Fibroblast of lung (primary cell): ENCODE results near the gene TATDN2. TPM values are rescaled to one million over a fixed set of nuclear protein-coding genes. Genes with fewer than 3 reads are reported as not detected.

Experiments used
- DNase-seq, 2 donors: peaks; one replicate each; pipeline versions ENCODE4 v3.0.0 to v3.0.0-alpha.2; 2010; ENCODE audit warnings: low read depth in 2 of 2
- H2AFZ ChIP-seq: 2 replicates; pipeline ENCODE4 v1.5.1; 2012; ENCODE audit warnings: low read length, control low read depth, inconsistent platforms
- H3K27ac ChIP-seq: 2 replicates; pipeline ENCODE4 v1.5.1; 2011; ENCODE audit warnings: low read length, control low read depth; ENCODE audit not compliant: insufficient read depth
- H3K27me3 ChIP-seq: 2 replicates; pipeline ENCODE4 v1.5.1; 2011; ENCODE audit warnings: mild to moderate bottlenecking, low read length; ENCODE audit not compliant: control insufficient read depth, insufficient read depth
- H3K36me3 ChIP-seq: 2 replicates; pipeline ENCODE4 v1.5.1; 2011; ENCODE audit warnings: low read length; ENCODE audit not compliant: control insufficient read depth, insufficient read depth
- H3K4me1 ChIP-seq: 2 replicates; pipeline ENCODE4 v1.5.1; 2011; ENCODE audit warnings: low read length; ENCODE audit not compliant: control insufficient read depth, insufficient read depth; ENCODE audit errors: extremely low read depth
- H3K4me2 ChIP-seq: 2 replicates; pipeline ENCODE4 v1.5.1; 2011; ENCODE audit warnings: low read length, control low read depth; ENCODE audit not compliant: insufficient read depth; ENCODE audit errors: extremely low read depth
- H3K4me3 ChIP-seq, 4 experiments: fragments of 200-600 bp in 1 of 4; sonication (generic) in 1 of 4; replicated peaks in 1 of 4; 2 replicates each; pipeline ENCODE4 v1.5.1; 2011 to 2016; ENCODE audit warnings: low read length in 4 of 4, low read depth in 3 of 4, mild to moderate bottlenecking in 3 of 4, control low read depth in 2 of 4, inconsistent platforms in 1 of 4, mixed read lengths in 1 of 4; ENCODE audit not compliant: insufficient read depth in 1 of 4; ENCODE audit errors: control extremely low read depth in 1 of 4
- H3K79me2 ChIP-seq: 2 replicates; pipeline ENCODE4 v1.5.1; 2012; ENCODE audit warnings: mild to moderate bottlenecking, low read length, inconsistent platforms; ENCODE audit not compliant: control insufficient read depth, insufficient read depth
- H3K9ac ChIP-seq: 2 replicates; pipeline ENCODE4 v1.5.1; 2011; ENCODE audit warnings: mild to moderate bottlenecking, low read length, control low read depth; ENCODE audit not compliant: insufficient read depth
- H3K9me3 ChIP-seq: 2 replicates; pipeline ENCODE4 v1.5.1; 2012; ENCODE audit warnings: low read depth, low read length; ENCODE audit not compliant: control insufficient read depth, insufficient read depth
- H4K20me1 ChIP-seq: 2 replicates; pipeline ENCODE4 v1.5.1; 2011; ENCODE audit warnings: low read length; ENCODE audit not compliant: control insufficient read depth, insufficient read depth; ENCODE audit errors: extremely low read depth
- CTCF ChIP-seq, 2 donors: IDR thresholded peaks in 1 of 2; conservative IDR thresholded peaks in 1 of 2; 1 replicate in 1 of 2; 2 replicates in 1 of 2; pipeline ENCODE4 v1.5.1; 2011 to 2012; ENCODE audit warnings: low read length in 2 of 2, control low read depth in 1 of 2, inconsistent platforms in 1 of 2, low read depth in 1 of 2, mild to moderate bottlenecking in 1 of 2
- EZH2 ChIP-seq: IDR thresholded peaks from 2 replicates; pipeline ENCODE4 v1.5.1; 2012; ENCODE audit warnings: low read length, control low read depth, mild to moderate bottlenecking; ENCODE audit errors: missing control alignments
- polyA plus RNA-seq, 2 donors: library from polyadenylated mRNA; depleted of rRNA in 1 of 2; stranded (reverse) in 1 of 2; unstranded in 1 of 2; fragments of >200 nt; gene quantifications; 2 replicates each; pipeline ENCODE4 v1.2.1, GENCODE V29; 2011 to 2012; ENCODE audit warnings: missing spikeins in 1 of 2
- total RNA-seq: library from RNA; depleted of rRNA; stranded (reverse); fragments of >200 nt; gene quantifications from 2 replicates; pipeline ENCODE4 v1.2.1, GENCODE V29; 2014

Gene TATDN2
- total and polyA plus RNA-seq, 2 donors (not counting 1 experiment from before 2014, with no cell fraction given) = 12.4 to 16.5 TPM

DNA sequence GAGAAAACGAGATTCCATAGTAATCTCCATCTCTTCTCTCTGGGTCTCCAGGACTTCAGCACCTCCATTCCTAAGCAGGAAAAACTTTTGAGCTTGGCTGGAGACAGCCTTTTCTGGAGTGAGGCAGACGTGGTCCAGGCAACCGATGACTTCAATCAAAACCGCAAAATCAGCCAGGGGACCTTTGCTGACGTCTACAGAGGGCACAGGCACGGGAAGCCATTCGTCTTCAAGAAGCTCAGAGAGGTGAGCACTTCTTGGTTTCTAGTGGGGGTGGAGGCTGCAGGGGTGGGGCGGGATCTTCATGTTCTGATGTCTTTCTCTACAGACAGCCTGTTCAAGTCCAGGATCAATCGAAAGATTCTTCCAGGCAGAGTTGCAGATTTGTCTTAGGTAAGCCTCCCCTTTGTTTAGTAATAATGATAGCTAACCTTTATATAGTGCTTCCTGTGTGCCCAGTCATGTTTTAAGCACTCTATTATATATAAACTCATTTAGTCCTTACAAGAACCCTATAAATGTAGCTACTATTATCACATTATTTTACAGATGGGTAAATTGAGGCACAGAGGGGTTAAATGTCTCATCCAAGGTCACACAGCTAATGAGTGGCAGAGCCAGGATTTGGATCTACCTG lies 35.0 kb upstream of the TATDN2 start:
- DNase-seq = peak; percentile 53 to 75

DNA sequence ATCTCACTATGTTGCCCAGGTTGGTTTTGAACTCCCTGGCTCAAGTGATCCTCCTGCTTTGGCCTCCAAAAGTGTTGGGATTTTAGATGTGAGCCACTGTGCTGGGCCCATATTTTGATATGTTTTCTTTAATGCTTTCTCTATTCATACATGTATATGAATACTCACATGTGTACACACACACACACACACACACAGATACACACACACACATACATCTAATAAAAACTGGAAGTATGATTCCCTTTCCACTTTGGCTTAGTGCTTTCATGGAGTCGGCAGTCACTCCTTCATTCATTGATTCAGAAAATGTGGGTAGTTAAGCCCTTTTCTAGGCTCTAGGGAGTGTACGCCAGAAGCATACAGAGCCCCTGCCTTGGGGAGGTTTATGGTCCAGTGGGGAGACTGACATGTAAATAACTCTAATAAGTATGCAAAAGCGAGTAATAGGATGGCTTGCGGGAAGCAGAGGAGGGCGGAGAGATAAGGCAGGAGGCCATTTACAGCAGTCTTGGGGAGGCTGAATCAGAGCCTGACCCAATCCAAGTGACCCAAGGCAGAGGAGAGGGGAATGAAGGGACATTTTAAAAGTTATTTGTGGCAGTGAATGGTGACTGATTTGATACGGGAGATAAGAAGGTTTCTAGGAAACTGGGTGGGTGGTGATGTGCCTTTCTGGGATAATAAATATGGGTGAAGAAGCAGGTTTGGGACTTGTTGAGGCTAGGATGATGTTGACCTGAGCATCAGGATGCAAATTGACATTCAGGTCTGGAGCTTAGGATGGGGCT lies 32.5 kb upstream of the TATDN2 start:
- Histone ChIP-seq H3K4me1 (no peaks in the 10 kb centered on the region), H3K27me3 (no peaks in the 10 kb centered on the region), H3K9me3 (no peaks in the 10 kb centered on the region), H4K20me1 (no peaks in the 10 kb centered on the region), H3K4me2 (no peak overlapping the region), H2AFZ (no peak overlapping the region), H3K79me2 (no peaks in the 10 kb centered on the region), H3K27ac (no peak overlapping the region), H3K4me3 (no peak overlapping the region), H3K36me3 (peaks cover 2% of the 10 kb centered on the region), H3K9ac (no peak overlapping the region)
- DNase-seq = no peak
- TF ChIP-seq EZH2 (no peak), CTCF (conservative IDR thresholded peaks at IDR 0.05 in 1 of 2, IDR thresholded peaks at IDR 0.05 in 1 of 2; ENCODE audit: low read depth in 1 of 2, low read length in 2 of 2) (no peak)

More for the DNA sequence above, 35.0 kb upstream of the TATDN2 start:
- no peak for TF ChIP-seq EZH2
- no peak for TF ChIP-seq CTCF (conservative IDR thresholded peaks at IDR 0.05 in 1 of 2, IDR thresholded peaks at IDR 0.05 in 1 of 2; ENCODE audit: low read depth in 1 of 2, low read length in 2 of 2)
- no peak overlapping the region for H3K9ac ChIP-seq
- no peak overlapping the region for H3K27ac ChIP-seq
- H3K4me2 ChIP-seq = no peak overlapping the region
- H4K20me1 ChIP-seq = no peaks in the 10 kb centered on the region
- no peaks in the 10 kb centered on the region for H3K79me2 ChIP-seq
- no peaks in the 10 kb centered on the region for H3K4me1 ChIP-seq
- H3K36me3 ChIP-seq = peaks cover 2% of the 10 kb centered on the region
- no peaks in the 10 kb centered on the region for H3K27me3 ChIP-seq
- H3K9me3 ChIP-seq = no peaks in the 10 kb centered on the region
- H2AFZ ChIP-seq = no peak overlapping the region
- H3K4me3 ChIP-seq = no peak overlapping the region

GRCh38 chr3:10217359-10217758 lies 30.9 kb upstream of the TATDN2 start:
- H3K4me2 ChIP-seq = no peak overlapping the region
- no peak overlapping the region for H3K27ac ChIP-seq
- no peak overlapping the region for H3K4me3 ChIP-seq
- no peaks in the 10 kb centered on the region for H3K9me3 ChIP-seq
- H2AFZ ChIP-seq = no peak overlapping the region
- no peaks in the 10 kb centered on the region for H3K79me2 ChIP-seq
- no peak for DNase-seq
- TF ChIP-seq EZH2 (no peak), CTCF (conservative IDR thresholded peaks at IDR 0.05 in 1 of 2, IDR thresholded peaks at IDR 0.05 in 1 of 2; ENCODE audit: low read depth in 1 of 2, low read length in 2 of 2) (no peak)
- H3K27me3 ChIP-seq = no peaks in the 10 kb centered on the region
- peaks cover 6% of the 10 kb centered on the region for H3K4me1 ChIP-seq
- no peak overlapping the region for H3K9ac ChIP-seq
- no peaks in the 10 kb centered on the region for H4K20me1 ChIP-seq
- peaks cover 2% of the 10 kb centered on the region for H3K36me3 ChIP-seq
